Activated T-cell treated with anti-CD3 and anti-CD28 coated beads, Interleukin-2, amount 50 U/mL, for 4 hours (primary cell): ENCODE results near the gene PREB. TPM values are rescaled to one million over a fixed set of nuclear protein-coding genes. Genes with fewer than 3 reads are reported as not detected.

Experiments used
- ATAC-seq, 2 donors: fragments of 200-7000 bp; cut with Tn5 transposase; one replicate each; pipeline ENCODE4 v1.10.0; 2021
- DNase-seq: peaks from one replicate; pipeline ENCODE4 v3.0.0-alpha.2; 2020
- H3K27me3 Mint-ChIP-seq: one replicate; pipeline ENCODE4 v1.8.0; 2021; ENCODE audit warnings: low read depth, mixed read lengths
- H3K36me3 Mint-ChIP-seq: one replicate; pipeline ENCODE4 v1.8.0; 2022; ENCODE audit warnings: mixed read lengths; ENCODE audit not compliant: insufficient read depth
- H3K4me1 Mint-ChIP-seq: one replicate; pipeline ENCODE4 v1.8.0; 2021; ENCODE audit warnings: low read depth, mixed read lengths
- H3K4me3 Mint-ChIP-seq: one replicate; pipeline ENCODE4 v1.8.0; 2021; ENCODE audit warnings: mild to moderate bottlenecking, moderate library complexity, mixed read lengths
- H3K9me3 Mint-ChIP-seq: one replicate; pipeline ENCODE4 v1.8.0; 2021; ENCODE audit warnings: mixed read lengths
- total RNA-seq, 3 donors: library from RNA; stranded (reverse); gene quantifications; one replicate each; pipeline ENCODE4 v1.2.1, GENCODE V29; 2021

PREB gene
- total RNA-seq, 3 donors from 2014 or later = 98.0 to 119 (median 106) TPM

DNA sequence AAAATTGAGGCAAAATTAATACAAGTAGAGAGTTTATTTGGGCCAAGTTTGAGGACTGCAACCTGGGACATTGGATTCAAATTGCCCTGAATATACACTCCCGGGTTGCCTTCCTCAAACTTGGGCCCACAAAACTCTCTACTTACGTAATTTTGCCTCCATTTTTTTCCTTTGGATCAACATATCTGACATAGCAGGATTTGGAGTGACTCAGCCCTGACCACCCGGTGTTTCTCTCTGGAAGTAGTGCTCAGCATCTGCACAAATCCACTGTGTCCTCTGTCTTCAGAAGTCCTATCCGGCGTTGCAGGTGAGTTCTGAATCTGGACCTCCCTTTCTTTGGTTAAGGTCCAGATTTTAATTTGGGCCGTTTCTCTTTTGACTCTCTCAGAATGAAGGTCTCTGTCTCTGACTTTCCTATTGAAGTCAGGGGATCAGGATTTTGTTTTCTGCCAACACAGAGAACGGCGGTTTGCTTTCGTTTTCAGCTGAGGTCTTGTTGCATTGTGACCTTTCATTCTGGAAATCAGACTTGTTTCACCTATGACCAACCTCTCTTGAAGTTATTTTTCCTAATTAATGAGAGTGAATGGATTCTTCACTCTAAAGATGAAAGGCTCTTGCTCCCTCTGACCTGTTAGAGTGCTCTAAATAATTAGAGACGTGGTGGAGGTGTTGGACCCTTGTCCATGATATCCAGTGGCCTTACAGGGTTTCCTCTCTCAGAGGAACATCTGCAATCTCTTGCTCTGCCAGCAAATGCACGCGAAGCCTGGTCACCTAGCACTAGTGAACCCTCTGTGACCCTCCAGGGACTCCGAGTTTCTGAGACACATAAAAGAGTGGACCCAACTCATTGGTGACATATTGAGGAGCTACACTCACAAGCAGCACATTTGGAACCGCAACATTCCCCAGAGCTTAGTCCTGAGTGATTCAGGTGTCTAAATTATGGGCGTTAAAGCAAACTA lies 28.0 kb upstream of the PREB start:
- ATAC-seq (no peak), DNase-seq (no peak)
- H3K4me1 Mint-ChIP-seq = no peaks in the 10 kb centered on the region
- no peak overlapping the region for H3K4me3 Mint-ChIP-seq
- H3K9me3 Mint-ChIP-seq = no peaks in the 10 kb centered on the region
- peaks cover 3% of the 10 kb centered on the region for H3K27me3 Mint-ChIP-seq
- no peaks in the 10 kb centered on the region for H3K36me3 Mint-ChIP-seq

DNA sequence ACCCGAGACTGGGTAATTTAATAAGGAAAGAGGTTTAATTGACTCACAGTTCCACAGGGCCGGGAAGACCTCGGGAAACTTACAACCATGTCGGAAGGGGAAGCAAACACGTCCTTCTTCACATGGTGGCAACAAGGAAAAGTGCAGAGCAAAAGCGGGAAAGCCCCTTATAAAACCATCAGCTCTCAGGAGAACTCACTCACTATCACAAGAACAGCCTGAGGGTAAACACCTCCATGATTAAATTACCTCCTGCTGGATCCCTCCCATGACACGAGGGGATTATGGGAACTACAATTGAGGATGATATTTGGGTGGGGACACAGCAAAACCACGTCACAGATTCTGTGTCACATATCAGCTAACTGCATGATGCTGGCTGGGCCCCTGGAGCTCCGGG lies 25.8 kb upstream of the PREB start:
- Mint-ChIP-seq H3K4me1 (no peaks in the 10 kb centered on the region), H3K9me3 (no peaks in the 10 kb centered on the region), H3K27me3 (peaks cover 3% of the 10 kb centered on the region), H3K4me3 (no peak overlapping the region), H3K36me3 (no peaks in the 10 kb centered on the region)
- ATAC-seq (no peak), DNase-seq (no peak)

DNA sequence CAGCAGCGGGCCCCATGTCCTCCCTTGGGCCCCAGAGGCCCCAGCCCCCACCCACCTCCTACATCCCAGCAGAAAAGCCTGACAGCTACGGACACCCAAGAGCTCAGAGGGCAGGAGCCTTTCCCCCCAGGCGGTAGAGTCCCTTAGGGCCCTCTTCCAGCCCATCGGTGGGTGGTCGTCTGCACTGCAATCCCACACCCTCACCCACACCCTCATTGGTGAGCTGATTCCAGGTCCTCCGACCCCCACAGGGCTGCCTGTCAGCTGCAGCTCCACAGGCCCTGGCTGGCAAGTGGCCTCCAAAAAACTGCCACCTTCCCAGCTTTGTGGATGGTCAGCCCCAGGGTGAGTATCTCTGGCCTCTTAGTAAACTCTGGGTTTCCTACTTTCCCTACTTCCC lies 24.8 kb upstream of the PREB start:
- peaks cover 3% of the 10 kb centered on the region for H3K27me3 Mint-ChIP-seq
- ATAC-seq (no peak), DNase-seq (no peak)
- no peaks in the 10 kb centered on the region for H3K4me1 Mint-ChIP-seq
- no peak overlapping the region for H3K4me3 Mint-ChIP-seq
- no peaks in the 10 kb centered on the region for H3K36me3 Mint-ChIP-seq
- no peaks in the 10 kb centered on the region for H3K9me3 Mint-ChIP-seq

DNA sequence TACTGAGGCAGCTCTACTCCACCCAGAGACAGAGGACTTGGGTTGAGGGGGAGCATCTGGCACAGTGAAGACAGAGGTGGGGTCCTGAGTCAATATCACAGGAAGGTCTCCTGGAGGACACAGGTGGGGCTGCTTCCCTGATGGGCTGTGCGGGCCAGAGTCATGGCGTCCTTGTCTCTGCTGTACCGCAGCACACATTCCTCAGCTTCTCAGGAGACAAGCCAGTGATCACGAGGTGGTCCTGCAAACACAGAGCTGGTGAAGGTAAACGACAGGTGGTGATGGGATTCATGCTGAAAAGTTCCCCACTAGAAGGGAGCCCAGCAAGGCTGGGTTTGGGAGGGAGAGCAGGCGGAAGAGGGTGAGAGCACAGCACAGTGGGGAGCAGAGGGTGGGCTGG lies 24.0 kb upstream of the PREB start:
- H3K4me3 Mint-ChIP-seq = no peak overlapping the region
- H3K27me3 Mint-ChIP-seq = peaks cover 3% of the 10 kb centered on the region
- DNase-seq (no peak), ATAC-seq (no peak)
- H3K9me3 Mint-ChIP-seq = no peaks in the 10 kb centered on the region
- no peaks in the 10 kb centered on the region for H3K4me1 Mint-ChIP-seq
- no peaks in the 10 kb centered on the region for H3K36me3 Mint-ChIP-seq

DNA sequence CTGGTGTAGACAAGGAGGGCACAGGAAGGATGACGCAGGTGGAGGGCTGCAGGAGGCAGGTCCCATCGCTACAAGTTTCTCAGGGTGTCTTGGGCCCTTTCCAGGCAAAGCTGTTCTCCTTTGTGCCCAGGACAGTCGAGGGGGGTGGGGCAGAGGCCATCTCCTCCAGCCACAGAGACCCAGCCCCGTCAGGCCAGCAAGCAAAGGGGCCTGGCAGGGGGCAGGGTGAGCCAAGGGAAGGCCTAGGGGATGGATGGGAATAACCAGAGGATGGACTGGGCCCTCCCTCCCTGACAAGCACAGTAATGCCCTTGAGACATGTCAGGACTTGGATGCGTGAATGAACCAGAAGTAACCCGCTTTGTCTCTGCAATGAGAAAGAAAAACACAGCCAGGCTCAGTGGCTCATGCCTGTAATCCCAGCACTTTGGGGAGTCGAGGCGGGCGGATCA lies 20.7 kb upstream of the PREB start:
- DNase-seq = no peak
- no peak overlapping the region for H3K4me3 Mint-ChIP-seq
- no peaks in the 10 kb centered on the region for H3K36me3 Mint-ChIP-seq
- no peaks in the 10 kb centered on the region for H3K9me3 Mint-ChIP-seq
- H3K27me3 Mint-ChIP-seq = peaks cover 3% of the 10 kb centered on the region
- no peaks in the 10 kb centered on the region for H3K4me1 Mint-ChIP-seq
- ATAC-seq = no peak

DNA sequence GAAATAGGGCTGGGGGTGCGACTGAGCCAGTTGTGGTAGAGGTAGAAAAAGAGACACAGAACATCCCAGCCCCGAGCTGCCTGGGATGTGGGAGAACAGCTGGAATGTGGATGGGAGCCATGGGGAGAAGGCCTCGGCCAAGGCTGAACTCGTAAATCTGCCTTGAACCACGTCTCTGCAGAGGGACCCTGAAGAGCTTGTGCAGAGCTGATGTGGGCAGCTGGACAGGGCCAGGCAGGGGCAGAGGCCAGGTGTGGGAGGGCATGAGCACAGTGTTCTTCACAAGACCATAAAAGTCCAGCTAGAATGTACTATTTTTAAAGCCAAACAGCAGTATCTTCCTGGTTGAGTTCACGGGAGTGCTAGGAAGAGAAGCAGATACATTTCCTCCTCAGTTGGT lies 20.1 kb upstream of the PREB start:
- DNase-seq (no peak), ATAC-seq (no peak)
- Mint-ChIP-seq H3K27me3 (peaks cover 3% of the 10 kb centered on the region), H3K4me3 (no peak overlapping the region), H3K9me3 (no peaks in the 10 kb centered on the region), H3K36me3 (no peaks in the 10 kb centered on the region), H3K4me1 (no peaks in the 10 kb centered on the region)

DNA sequence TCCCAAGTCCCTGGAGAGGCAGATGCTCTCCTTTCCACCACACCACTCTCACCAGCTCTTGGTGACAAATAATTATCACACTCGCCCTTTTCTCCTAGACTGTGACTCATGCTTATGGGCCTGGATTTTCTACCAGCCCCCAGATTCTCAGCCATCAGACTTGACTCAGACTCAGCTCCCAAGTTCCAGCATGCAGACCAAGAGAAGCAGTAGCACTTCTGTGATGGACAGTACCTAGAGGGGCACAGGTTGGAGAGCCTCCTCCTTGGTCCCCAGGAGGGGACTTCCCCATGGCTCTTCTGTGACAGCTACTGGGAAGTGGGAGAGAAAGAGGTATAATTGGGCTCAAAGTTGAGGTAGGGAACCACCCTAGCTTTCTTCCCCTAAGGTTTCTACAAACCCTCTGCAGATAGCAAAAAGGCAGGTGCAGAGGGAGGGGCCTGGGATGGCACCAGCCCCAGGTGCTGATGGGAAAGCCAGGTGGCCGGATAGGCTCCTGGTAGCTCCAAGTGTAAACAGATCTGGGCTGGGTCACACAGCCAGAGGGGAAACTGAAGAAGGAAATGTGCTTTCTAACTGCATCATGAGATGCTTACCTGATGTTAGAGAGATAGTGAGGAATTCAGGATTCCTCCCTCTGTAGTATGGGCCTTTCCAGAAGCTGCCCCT lies 18.5 kb upstream of the PREB start:
- peaks cover 9% of the 10 kb centered on the region for H3K27me3 Mint-ChIP-seq
- no peaks in the 10 kb centered on the region for H3K4me1 Mint-ChIP-seq
- no peak for DNase-seq
- H3K36me3 Mint-ChIP-seq = no peaks in the 10 kb centered on the region
- H3K9me3 Mint-ChIP-seq = no peaks in the 10 kb centered on the region
- H3K4me3 Mint-ChIP-seq = no peak overlapping the region
- peak; percentile 56 to 58 for ATAC-seq

DNA sequence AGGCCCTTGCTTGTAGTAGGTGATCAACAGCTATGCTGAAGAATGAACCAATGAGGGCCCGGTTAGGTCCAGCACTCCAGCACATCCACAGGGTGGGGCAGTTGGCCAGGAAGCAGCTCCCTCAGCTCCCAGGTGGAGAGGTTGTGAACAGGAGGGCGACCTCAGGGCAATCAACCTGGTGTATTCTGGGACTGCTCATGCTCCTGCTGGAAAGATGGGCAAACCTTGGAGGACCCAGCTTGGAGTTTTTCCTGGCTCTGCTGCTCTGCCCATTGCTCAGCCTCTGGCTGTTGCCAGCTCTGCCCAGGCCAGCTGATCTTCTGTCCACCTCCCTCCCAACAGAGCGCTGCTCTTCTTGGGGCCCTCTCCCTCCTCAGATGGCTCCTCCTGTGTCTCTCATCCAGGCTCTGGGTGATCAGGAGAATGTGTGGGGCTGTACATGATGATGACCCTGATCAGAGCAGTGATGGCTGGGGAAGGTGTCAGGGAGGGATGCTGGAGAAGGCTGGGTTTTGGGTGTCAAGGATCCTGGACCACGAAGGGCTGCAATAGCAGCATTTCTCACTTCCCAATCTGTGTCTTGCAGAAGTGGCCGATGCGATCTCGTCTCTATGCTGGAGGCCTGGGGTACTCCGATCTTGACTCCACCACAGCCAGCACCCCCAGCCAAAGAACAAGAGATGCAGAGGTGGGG lies 17.8 kb upstream of the PREB start:
- Mint-ChIP-seq H3K4me1 (no peaks in the 10 kb centered on the region), H3K27me3 (peaks cover 8% of the 10 kb centered on the region), H3K9me3 (no peaks in the 10 kb centered on the region), H3K36me3 (no peaks in the 10 kb centered on the region), H3K4me3 (no peak overlapping the region)
- no peak for ATAC-seq
- no peak for DNase-seq

DNA sequence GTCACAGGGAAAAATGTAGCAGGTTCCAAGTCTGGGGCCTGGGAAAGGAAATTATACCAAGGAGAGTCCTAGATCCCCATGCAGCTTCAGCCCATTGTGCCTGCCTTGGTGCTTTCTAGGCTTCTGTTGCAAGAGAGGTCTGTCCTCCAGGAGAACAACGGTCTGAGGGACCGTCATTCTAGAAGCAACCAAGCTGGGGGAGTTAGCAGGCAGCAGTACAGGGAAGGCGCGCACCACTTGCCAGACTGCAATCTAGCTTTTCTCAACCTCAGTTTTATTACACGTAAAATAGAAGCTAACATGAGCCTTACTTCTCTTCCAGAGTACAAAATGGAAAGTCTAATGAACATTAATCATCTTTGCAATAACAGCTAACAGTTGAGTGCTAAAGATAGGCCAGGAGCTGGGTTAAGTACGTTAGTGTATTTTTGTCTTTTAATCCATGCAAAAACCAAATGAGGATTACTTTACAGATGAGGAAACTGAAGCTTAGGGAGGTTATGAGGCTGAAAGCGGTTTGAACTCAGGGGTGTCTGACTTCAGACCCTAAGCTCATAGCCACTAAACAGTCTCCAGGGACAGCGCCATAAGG lies 16.3 kb upstream of the PREB start:
- H3K27me3 Mint-ChIP-seq = peaks cover 10% of the 10 kb centered on the region
- DNase-seq (no peak), ATAC-seq (no peak)
- H3K36me3 Mint-ChIP-seq = no peaks in the 10 kb centered on the region
- H3K4me1 Mint-ChIP-seq = no peaks in the 10 kb centered on the region
- H3K4me3 Mint-ChIP-seq = no peak overlapping the region
- H3K9me3 Mint-ChIP-seq = no peaks in the 10 kb centered on the region

DNA sequence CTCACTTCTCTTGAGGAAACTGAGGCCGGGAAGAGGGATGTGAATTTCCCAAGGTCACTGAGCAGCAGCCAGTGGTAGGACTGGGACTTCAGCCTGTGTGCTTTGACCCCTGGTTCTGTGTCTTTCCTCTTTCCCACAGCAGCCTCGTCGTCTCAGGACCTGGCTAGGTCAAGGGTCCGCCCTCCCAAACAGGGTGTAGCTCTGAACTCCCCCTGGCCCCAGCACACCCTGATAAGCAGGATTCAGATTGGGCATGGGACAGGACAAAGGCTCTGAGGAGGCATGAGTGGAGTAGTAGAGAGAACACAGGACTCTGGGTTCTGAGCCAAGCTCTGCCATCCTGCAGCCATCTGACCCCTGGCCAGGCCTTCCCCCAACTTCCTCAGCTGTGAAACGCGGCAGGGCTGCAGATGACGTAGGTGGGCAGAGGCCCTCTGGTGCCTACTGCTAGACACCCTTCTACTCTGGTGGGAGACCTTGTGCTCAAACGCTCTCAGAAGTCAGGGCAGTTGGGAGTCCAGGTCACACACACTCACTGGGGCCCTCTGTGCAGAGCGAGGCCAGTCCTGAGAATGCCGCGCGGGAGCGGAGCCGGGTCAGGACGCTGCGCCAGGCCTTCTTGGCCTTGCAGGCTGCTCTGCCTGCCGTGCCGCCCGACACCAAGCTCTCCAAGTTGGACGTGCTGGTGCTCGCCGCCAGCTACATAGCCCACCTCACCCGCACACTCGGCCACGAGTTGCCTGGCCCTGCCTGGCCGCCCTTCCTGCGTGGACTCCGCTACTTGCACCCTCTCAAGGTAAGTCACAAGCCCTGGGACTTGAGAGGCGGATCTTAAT lies 15.4 kb upstream of the PREB start:
- H3K9me3 Mint-ChIP-seq = no peaks in the 10 kb centered on the region

DNA sequence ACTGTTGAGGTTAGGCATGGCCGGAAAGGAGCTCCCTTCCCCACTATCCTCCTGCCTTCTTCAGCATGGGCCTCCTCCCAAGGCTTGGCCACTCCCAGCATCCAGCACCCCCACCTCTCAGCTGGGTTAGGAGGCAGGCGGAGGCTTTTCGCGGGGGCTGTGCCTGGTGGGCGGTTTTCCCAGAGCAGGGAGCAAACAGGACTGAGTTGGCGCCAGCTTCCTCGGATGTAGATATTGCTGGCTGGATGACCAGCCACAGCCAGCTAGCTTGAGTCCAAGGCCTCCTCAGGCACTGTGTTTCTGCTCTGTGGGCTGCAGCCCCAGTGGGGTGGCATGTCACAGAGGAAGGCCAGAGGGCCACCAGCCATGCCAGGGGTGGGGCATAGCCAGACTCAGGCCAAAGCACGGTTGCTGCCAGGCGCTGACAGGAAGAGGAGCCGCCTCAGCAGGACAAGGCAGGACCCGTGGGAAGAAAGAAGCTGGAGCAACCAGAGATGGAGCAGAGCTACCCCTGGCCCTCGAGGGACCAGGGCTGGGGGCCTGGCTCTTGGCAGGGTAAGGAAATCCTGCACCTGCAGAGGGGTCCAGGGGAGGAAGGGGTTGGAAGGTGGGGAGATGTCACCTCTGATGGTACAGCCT lies 14.5 kb upstream of the PREB start, which contains the start of gene TCF23:
TCF23 (plus strand) TSS at position 204 of the 639 bp plus-strand sequence; CDS start at position 334, 130 bp downstream.
- no peak within 1 kb of the TSS for H3K4me3 Mint-ChIP-seq
- DNase-seq = no peak
- peaks cover 13% of the 10 kb centered on the region for H3K27me3 Mint-ChIP-seq
- no peaks in the 10 kb centered on the region for H3K9me3 Mint-ChIP-seq
- H3K36me3 Mint-ChIP-seq = no peaks in the 10 kb centered on the region
- no peak for ATAC-seq
- no peaks in the 10 kb centered on the region for H3K4me1 Mint-ChIP-seq

More for the DNA sequence above, 15.4 kb upstream of the PREB start:
- DNase-seq = no peak
- Mint-ChIP-seq H3K27me3 (peaks cover 10% of the 10 kb centered on the region), H3K4me3 (no peak overlapping the region), H3K4me1 (no peaks in the 10 kb centered on the region), H3K36me3 (no peaks in the 10 kb centered on the region)
- no peak for ATAC-seq

DNA sequence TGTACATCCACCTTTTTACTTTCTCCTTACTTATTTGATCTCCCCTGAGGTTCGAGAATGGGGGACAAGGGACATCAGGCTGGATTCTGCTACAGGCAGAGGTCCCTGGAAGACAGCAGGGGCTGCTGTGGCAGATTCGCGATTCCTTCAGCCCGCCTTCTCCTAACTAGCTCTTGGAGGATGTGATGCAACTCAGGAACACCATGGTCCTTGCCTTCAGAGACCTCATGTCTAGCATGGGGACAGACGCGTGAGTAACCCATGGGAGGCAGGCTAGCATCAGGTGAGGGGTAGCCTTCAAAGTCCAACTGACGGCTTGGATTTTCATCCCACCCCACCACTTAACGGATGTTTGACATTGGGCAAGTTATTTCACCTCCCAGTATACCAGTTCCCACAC lies 13.5 kb upstream of the PREB start:
- ATAC-seq = no peak
- no peaks in the 10 kb centered on the region for H3K9me3 Mint-ChIP-seq

DNA sequence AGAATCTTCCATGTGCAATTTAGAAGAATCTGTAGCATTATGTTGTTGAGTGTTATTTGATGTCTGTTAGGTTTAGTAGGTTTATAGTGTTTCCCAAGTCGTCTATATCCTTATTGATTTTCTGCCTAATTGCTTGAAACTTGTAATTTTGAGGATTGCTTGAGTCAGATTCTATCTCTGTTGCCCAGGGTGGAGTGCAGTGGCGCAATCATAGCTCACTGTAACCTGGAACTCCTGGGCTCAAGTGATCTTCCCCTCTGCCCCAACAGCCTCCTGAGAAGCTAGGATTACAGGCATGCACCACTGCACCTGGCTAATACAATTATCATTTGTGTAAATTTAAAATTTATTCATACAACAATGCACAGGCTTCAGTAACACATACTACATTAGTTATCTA lies 11.2 kb upstream of the PREB start:
- Mint-ChIP-seq H3K4me1 (no peaks in the 10 kb centered on the region), H3K4me3 (no peak overlapping the region), H3K27me3 (peaks cover 13% of the 10 kb centered on the region), H3K9me3 (no peaks in the 10 kb centered on the region), H3K36me3 (no peaks in the 10 kb centered on the region)
- DNase-seq (no peak), ATAC-seq (no peak)

More for the DNA sequence above, 13.5 kb upstream of the PREB start:
- no peaks in the 10 kb centered on the region for H3K36me3 Mint-ChIP-seq
- no peak overlapping the region for H3K4me3 Mint-ChIP-seq
- no peaks in the 10 kb centered on the region for H3K4me1 Mint-ChIP-seq
- DNase-seq = no peak
- H3K27me3 Mint-ChIP-seq = peaks cover 13% of the 10 kb centered on the region
